Measurements from ENCODE around the gene FADS3. TPM values are rescaled to one million over a fixed set of nuclear protein-coding genes. Genes with fewer than 3 reads are reported as not detected.

Gene FADS3
- total RNA-seq, 1 experiment from 2014 or later = 65.8 TPM

DNA sequence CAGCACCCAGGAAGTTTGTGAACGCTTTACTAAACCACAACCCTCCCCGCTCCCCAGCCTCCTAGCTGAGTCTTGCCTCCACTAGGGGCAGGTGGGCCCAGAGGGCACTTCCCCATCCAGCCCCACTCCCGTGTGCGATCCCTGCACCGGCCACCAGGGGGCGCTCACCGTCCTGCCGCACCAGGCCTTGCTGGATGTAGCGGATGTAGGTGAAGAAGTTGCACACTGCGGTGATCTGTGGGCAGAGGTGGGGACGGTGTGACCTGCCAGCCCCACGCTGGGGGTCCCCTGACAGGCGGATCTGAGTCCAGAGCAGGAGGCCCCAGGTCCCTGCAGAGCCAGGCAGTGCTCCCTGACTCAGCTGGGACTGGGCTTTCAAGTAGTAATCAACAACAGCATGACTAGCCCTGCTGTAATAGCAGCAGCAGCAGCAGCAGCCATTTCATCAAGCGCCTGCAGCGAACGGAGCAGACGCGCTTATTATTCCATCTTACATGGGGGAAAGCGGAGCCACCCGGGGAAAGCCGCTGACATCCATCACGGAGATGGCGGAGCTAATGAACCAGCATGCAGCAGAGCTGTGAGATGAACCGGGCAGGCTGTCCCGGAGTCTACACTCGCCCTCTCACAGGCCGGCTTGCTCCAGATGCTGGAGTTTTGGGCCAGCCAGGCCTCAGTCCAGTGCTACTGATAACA, 7.9 kb upstream of the FADS3 start (continued):
- TF ChIP-seq, protein P1, sequence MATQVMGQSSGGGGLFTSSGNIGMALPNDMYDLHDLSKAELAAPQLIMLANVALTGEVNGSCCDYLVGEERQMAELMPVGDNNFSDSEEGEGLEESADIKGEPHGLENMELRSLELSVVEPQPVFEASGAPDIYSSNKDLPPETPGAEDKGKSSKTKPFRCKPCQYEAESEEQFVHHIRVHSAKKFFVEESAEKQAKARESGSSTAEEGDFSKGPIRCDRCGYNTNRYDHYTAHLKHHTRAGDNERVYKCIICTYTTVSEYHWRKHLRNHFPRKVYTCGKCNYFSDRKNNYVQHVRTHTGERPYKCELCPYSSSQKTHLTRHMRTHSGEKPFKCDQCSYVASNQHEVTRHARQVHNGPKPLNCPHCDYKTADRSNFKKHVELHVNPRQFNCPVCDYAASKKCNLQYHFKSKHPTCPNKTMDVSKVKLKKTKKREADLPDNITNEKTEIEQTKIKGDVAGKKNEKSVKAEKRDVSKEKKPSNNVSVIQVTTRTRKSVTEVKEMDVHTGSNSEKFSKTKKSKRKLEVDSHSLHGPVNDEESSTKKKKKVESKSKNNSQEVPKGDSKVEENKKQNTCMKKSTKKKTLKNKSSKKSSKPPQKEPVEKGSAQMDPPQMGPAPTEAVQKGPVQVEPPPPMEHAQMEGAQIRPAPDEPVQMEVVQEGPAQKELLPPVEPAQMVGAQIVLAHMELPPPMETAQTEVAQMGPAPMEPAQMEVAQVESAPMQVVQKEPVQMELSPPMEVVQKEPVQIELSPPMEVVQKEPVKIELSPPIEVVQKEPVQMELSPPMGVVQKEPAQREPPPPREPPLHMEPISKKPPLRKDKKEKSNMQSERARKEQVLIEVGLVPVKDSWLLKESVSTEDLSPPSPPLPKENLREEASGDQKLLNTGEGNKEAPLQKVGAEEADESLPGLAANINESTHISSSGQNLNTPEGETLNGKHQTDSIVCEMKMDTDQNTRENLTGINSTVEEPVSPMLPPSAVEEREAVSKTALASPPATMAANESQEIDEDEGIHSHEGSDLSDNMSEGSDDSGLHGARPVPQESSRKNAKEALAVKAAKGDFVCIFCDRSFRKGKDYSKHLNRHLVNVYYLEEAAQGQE (IDR thresholded peaks at IDR 0.05; ENCODE audit: low read depth) = no peak
- no peak for TF ChIP-seq SP1 (IDR thresholded peaks at IDR 0.05; ENCODE audit: low read depth)
- no peak for TF ChIP-seq CBX3 (IDR thresholded peaks at IDR 0.05; ENCODE audit: low read depth)

DNA sequence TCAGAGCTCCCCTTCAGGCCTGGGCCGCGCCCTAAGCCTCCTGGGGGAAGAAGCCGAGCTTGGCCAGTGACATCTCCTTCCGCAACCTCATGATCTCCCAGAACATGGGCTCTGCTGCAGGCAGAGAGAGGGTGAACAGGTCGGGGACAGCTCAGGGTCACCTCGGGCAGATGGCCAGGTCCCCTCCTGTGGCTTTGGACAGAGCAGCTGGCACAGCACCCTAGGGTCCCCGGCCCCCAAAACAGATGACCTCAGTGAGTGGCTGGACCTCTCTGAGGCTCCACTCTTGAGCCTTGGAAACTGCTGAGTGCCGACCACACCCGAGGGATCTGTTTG, 6.9 kb upstream of the FADS3 start:
- BruUV-seq (replicated peaks) = no TSS peak
- H3K9ac ChIP-seq (ENCODE audit: low read length) = no peak overlapping the region
- no peaks in the 10 kb centered on the region for H3K27me3 ChIP-seq (ENCODE audit: insufficient read depth, low read length)
- H3K4me2 ChIP-seq (ENCODE audit: low read length) = no peak overlapping the region
- no peak for ATAC-seq
- no peak overlapping the region for H2AFZ ChIP-seq (ENCODE audit: low read depth, low read length, poor library complexity, severe bottlenecking)
- H3K4me1 ChIP-seq (ENCODE audit: control insufficient read depth in 1 of 2, insufficient read depth in 2 of 2, low read length in 2 of 2) = 0 out of 4 replicates have a peak, but pooled peaks cover 0 to 3% of the 10 kb centered on the region in 2 experiments
- POLR2A ChIA-PET = interaction anchor here (0.6 to 3.7 kb wide), 7 partner anchors 23 to 190 kb away, joined by 3 to 17 read pairs (median 7); partner anchors contain the start of gene BEST1
- RAD21 ChIA-PET (ENCODE audit: low non-redundant PET in 1 of 2, low total read pairs in 2 of 2, uncharacterized antibody in 2 of 2, unreplicated experiment in 2 of 2) = interaction anchor here (0.5 to 2.9 kb wide), 9 partner anchors 28 to 214 kb away, joined by 3 to 19 read pairs (median 11); no protein-coding TSS in a partner anchor
- DNase-seq (ENCODE audit: low read depth, low spot score) = no peak
- no peaks in the 10 kb centered on the region for H3K79me2 ChIP-seq (ENCODE audit: insufficient read depth, low read length)
- no peaks in the 10 kb centered on the region for H4K20me1 ChIP-seq (ENCODE audit: insufficient read depth)
- H3K9me2 ChIP-seq (ENCODE audit: insufficient read depth) = no peaks in the 10 kb centered on the region
- H3K27ac ChIP-seq (ENCODE audit: low read depth, low read length) = no peak overlapping the region; the same call in 1 of the 2 replicates
- H3K4me3 ChIP-seq (replicated peaks in 1 of 2; ENCODE audit: low read depth in 1 of 2, low read length in 2 of 2) = no peak overlapping the region
- H3K36me3 ChIP-seq (ENCODE audit: control insufficient read depth in 1 of 2, insufficient read depth in 2 of 2, low read length in 2 of 2) = 0 out of 4 replicates have a peak, but pooled peaks cover 0 to 3% of the 10 kb centered on the region in 2 experiments
- H3K9me3 ChIP-seq (ENCODE audit: control insufficient read depth in 1 of 2, insufficient read depth in 1 of 2, low read depth in 1 of 2, low read length in 2 of 2) = no peaks in the 10 kb centered on the region
- CTCF ChIA-PET = interaction anchor here (0.5 to 8.6 kb wide), 17 partner anchors 10 to 972 kb away, joined by 3 to 162 read pairs (median 8); partner anchors contain the start of gene BEST1
- intact Hi-C loops (cut with micrococcal nuclease) = loop anchor here (5.0 kb wide), 1 partner anchor 64 kb away; no protein-coding TSS in a partner anchor
- TF ChIP-seq SIN3A (IDR thresholded peaks at IDR 0.05; ENCODE audit: low read depth) (no peak), SRF (IDR thresholded peaks at IDR 0.05; ENCODE audit: low read depth) (no peak), EGR1 (IDR thresholded peaks at IDR 0.05; ENCODE audit: low read depth) (no peak), YY1 (IDR thresholded peaks at IDR 0.05; ENCODE audit: extremely low read depth, insufficient replicate concordance, low read depth, low read length) (no peak), RAD21 (IDR thresholded peaks at IDR 0.05; ENCODE audit: low read depth) (no peak), EZH2phosphoT487 (IDR thresholded peaks at IDR 0.05; ENCODE audit: borderline replicate concordance) (no peak), TCF7L2 (IDR thresholded peaks at IDR 0.05; ENCODE audit: borderline replicate concordance, extremely low read depth, insufficient read depth, insufficient read length) (no peak), POLR2AphosphoS5 (IDR thresholded peaks at IDR 0.05; ENCODE audit: low read depth, low read length) (no peak), SP1 (IDR thresholded peaks at IDR 0.05; ENCODE audit: low read depth) (no peak), CEBPB (IDR thresholded peaks at IDR 0.05; ENCODE audit: low read depth) (no peak)
- TF ChIP-seq, protein P1 (IDR thresholded peaks at IDR 0.05; ENCODE audit: low read depth) = no peak
- TF ChIP-seq, protein P2, sequence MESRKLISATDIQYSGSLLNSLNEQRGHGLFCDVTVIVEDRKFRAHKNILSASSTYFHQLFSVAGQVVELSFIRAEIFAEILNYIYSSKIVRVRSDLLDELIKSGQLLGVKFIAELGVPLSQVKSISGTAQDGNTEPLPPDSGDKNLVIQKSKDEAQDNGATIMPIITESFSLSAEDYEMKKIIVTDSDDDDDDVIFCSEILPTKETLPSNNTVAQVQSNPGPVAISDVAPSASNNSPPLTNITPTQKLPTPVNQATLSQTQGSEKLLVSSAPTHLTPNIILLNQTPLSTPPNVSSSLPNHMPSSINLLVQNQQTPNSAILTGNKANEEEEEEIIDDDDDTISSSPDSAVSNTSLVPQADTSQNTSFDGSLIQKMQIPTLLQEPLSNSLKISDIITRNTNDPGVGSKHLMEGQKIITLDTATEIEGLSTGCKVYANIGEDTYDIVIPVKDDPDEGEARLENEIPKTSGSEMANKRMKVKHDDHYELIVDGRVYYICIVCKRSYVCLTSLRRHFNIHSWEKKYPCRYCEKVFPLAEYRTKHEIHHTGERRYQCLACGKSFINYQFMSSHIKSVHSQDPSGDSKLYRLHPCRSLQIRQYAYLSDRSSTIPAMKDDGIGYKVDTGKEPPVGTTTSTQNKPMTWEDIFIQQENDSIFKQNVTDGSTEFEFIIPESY (IDR thresholded peaks at IDR 0.05; ENCODE audit: extremely low read depth, insufficient replicate concordance, low read length) = no peak
- TF ChIP-seq, protein P3, sequence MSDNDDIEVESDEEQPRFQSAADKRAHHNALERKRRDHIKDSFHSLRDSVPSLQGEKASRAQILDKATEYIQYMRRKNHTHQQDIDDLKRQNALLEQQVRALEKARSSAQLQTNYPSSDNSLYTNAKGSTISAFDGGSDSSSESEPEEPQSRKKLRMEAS (IDR thresholded peaks at IDR 0.05) = no peak

All from HCT116 (cell line).